Limb (tissue), 2 donors: ENCODE measurements around the gene MTMR12.
"Not testable (repeated sequence)": the region's sequence is repeated elsewhere in the genome, so short reads cannot be mapped to it uniquely, and the experiment has no call there.

ENCODE experiments used
- DNase-seq, 2 donors: peaks; one replicate each; pipeline ENCODE4 v3.0.0-alpha.2; 2016; ENCODE audit errors: extremely low spot score in 2 of 2

The MTMR12 gene

DNA sequence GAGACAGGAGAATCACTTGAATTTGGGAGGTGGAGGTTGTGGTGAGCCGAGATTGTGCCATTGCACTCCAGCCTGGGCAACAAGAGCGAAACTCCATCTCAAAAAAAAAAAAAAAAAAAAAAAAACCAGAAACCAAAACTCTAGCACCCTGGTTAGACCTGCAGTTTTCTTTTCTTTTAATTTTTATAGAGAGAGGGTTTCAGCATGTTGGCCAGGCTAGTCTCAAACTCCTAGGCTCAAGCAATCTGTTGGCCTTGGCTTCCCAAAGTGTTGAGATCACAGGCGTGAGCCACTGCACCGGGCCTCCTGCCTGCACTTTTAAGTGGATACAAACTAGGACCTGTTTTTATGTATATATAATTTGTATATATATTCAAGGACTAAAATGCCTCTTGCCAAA, 12.9 kb upstream of the MTMR12 start:
- no peak for DNase-seq

DNA sequence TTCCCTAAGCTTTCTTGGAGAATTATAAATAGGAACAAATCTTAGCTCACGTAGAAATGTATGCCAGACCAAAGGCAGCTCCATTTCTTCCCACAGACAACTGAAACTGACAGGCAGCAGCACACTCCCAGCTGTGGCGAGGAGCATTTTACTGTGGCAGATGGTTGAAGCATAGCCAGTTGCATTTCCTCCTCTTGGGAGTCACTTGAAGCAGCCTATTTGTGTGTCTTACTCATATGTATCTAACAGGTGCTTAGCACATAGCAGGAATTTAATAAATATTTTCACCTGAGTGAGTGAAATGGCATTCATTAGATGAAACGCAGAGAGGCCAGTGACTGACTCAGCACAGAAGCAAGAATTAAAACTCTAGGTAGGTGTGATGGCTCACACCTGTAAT, 12.3 kb upstream of the MTMR12 start:
- DNase-seq = peak in 1 of 2 donors; percentile 56

DNA sequence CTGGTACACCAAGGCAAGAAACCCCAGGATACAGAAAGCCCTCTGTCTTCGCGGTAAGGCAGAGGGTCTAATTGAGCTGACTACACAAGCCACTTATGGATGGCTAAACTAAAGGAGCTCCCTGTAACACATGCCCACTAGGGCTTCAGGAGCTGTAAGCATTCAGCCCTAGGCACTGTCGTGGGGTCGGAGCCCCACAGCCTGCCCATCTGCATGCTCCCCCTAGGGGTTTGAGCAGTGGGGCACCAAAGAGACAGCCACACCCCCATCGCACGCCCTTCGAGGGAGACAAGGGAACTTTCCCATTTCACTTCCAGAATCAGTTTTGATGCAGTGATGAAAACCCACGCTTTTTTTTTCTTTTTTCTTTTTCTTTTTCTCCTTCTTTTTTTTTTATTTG, 11.0 kb upstream of the MTMR12 start:
- no peak for DNase-seq

DNA sequence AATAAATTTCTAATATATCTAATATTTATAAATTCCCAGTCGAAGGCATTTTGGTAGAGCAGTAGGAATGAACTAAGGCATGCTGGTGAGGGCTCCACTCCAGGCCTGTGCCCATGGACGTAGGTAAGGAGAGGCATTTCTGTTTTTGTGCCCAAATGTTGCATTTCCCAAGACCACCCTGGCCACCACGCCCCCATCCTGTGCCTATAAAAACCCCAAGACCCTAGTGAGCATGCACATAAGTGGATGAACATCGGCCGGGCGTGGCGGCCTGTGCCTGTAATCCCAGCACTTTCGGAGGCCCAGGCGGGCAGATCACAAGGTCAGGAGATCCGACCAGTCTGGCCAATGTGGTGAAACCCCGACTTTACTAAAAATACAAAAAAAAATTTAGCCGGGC, 10.1 kb upstream of the MTMR12 start:
- DNase-seq = no peak

DNA sequence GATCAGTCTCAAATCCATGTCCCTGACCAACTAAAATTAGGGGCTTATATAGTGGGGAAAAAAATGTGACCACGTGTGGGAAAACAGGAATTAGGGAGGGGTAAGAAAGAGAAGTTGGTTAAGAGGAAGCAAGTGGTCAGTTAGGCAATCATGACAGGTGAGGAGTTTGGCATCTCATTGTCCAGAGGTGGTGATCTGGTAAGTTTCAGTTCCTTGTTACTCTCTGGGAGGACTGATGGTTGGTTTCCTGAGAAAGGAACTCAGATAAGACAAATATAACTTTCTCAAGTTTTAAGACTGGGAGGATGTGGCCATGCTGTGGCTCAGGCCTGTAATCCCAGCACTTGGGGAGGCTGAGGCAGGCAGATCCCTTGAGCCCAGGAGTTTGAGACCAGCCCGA, 9.0 kb upstream of the MTMR12 start:
- DNase-seq = not testable (repeated sequence)

DNA sequence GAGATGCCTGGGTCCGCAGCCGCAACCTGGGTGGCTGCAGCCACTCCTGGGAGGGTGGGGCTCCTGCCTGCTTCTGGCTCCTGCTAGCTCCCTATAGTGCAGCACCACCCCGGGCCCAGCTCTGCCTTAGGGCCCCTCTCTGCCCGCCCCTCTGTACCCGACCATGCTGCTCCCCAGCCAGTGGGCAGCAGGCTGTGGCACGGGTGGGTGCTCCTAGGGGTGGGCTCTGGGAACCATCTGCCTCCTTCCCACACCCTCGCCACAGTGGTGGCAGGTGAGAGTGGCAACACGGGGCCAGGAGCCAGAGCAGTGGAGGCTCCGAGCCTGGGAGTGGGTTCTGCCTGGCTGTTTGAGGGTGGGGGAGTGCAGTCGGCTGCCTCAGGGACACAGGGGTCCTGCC, 7.8 kb upstream of the MTMR12 start:
- no peak for DNase-seq

DNA sequence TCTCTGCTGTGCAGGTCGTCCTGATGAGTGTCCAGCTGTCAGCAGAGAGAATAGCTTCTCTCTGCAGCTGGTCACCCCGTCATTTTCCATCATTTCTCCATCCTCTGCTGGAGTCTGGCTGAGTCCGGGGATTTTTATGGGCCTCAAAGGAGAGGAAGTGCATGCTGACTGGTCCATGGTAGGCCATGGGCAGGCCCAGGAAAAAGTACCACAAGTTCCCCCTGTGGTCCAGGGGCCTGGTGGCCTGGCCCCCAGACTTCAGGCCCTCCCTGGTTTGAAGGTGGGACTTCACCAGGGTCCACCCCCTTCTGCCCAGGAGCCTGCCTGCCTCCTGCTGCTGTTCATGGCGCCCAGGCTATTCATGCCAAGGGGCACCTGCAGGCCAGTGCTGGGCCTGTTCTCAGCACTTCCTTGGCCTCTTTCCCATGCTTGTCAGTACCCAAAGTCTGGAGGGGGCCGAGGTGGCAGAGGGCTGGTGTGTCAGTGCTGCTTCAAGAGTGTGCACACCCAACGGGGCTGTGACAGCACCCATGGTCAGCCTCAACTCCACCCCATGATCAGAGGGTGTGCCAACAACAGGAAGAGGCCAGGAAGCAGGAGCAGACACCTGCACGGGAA, 7.3 kb upstream of the MTMR12 start:
- no peak for DNase-seq

DNA sequence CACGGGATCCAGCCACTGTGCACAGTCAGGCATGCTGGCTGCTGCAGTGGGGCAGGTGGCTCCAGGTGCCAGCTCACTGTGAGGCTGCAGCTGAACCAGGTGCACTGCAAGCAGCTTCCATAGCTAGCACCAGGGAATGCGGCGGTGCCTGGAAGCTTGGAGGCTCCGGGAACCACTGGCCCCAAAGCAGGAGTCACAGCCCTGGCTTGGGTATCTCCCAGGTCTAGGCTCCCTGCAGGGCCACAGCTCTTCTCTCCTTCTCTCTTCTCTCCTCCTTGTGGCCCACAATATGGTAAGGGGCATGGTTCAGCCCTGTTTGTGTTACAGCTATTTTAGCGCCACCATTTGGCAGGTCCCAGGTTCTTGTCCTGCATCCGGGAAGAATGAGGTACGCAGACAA, 6.7 kb upstream of the MTMR12 start:
- DNase-seq = no peak

DNA sequence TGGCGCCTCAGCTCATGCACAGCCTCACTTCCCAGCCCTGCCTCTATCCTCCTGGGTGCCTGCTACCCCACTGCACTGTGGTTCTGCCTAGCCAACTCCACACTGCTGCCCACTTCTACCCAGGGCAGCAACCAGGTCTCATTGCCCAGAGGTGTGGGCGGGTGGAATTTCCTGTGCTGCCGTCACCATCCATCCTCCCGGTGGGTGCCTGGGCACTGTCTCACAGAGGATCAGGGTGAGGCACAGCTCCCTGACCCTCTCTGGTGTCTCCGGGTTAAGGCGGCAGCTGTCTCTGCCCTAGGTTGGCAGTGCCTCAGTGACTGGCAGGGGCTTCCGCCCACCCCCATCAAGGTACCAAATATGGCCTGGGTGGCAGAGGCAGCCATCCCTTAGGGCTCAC, 4.3 kb upstream of the MTMR12 start:
- DNase-seq = no peak

DNA sequence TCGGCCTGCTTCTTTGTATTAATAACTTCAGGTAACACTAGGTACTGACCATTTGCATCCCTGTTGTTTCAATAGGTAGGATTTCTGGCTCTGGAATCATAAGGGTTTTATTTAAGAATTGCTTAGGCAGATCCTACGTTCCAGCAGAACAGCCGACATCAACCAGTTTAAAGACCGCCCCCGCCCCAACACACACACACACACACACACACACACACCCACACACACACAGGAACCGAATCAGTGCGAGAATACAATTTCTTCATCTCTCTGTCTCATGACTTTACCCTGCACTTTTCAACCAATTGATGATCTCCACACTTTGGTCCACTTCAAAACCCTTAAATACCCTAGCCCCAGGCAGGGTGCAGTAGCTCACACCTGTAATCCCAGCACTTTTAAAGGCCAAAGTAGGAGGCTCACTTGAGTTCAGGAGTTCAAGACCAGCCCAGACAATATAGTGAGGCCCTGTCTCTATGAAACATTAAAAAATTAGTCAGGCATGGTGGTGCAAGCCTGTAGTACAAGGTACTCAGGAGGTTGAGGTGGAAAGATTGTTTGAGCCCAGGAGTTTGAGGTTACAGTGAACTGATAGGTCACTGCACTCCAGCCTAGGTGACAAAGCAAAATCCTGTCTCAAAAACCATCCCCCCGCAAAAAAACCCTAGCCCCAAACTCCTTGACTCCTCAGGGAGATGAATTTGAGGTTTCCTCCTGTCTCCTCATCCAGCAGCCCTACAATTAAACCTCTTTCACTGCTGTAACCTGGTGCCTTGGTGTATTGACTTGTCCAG, 2.7 kb upstream of the MTMR12 start:
- DNase-seq = no peak

DNA sequence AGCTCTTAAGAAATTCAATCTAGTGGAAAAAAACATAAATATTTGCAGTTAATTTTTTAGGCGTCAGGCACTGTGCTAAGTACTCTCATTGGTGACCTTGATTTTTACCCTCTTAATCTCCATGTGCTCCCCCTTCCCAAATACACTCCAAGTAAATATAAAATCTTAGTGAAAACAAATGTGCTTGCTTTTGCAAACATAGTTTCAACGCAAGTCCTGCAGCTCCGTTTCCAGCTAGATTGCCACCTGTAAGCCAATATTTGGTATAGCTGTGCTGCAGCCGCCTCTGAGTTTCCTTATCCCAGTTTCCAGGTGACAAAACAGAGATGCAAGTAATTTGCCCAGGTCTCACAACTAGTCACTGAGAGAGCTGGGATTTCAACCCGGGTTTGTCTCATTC, 1.9 kb upstream of the MTMR12 start:
- DNase-seq = no peak

DNA sequence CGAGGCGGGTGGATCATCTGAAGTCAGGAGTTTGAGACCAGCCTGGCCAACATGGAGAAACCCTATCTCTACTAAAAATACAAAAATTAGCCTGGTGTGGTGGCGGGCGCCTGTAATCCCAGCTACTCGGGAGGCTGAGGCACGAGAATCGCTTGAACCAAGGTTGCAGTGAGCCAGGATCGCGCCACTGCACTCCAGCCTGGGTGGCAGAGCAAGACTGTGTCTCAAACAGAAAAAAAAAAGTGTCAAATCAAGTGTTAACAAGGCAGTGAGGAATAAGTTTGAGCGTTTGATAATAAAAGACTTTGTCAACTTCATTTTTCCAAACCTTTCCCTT, 1.4 kb upstream of the MTMR12 start:
- DNase-seq = not testable (repeated sequence)

DNA sequence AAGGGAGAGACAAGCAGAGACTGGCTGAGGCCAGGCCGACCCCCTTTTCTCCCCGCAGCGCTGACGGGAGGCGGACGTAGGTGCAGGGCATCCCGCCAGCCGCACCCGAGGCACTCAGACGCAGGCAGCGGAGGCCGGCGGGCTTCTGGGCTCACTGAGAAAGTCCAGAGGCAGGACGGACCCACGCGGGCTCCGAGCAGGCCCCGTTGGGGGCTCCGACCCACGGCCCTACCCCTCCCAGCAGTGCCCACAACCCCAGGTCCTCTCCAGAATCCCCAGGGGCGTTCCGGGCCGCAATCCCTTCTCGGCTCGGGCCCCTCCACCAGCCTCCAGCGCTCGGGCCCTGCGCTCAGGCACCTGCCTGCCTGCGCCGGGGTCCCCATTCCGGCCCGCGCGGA, 543 bp downstream of the MTMR12 start:
- DNase-seq = peak; percentile 36 to 81

DNA sequence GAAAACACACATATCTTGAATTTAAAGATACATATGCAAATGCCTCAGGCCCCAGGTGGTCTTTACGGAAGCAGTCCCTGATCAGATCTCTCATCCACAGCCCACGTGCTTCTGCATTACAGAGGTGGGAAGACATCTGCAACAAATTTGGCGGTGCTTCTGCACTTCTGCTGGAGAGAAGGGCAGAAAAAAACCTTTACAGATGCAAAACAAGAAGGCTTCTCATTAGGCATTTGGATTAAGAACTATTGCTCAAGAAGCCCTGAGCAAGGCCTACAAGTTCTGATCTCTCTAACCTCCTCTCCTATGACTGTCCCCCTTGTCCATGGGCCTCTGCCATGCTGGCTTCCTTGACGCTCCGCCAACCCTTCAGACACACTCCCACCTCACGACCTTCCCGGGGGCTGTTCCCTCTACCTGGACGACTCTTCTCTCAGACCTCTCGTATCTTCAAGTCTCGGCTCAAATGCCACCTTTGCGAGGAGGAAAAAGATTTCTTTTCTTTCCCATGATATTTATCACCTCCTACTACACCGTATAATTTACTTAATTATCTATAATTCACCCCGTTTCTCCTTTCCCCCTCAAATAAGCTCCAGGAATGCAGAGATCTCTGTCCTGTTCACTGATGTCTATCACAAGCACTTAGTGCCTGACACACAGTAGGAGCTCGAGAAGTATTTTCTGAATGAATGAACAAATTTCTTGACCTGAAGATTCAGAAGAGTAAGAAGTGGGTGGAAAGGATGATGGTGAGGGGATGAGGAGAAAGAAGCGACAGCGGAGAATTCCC, 1.1 kb downstream of the MTMR12 start:
- DNase-seq = no peak

DNA sequence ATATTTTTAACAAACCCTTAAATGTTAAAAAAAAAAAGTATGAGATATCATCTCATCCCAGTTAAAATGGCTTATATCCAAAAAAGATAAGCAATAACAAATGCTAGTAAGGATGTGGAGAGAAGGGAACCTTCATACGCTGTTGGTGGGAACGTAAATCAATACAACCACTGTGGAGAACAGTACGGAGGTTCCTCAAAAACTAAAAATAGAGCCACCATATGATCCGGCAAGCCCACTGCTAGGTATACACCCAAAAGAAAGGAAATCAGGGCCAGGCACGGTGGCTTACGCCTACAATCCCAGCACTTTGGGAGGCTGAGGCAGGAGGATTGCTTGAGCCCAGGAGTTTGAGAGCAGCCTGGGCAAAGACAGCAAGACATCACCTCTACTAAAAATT, 3.0 kb downstream of the MTMR12 start:
- DNase-seq = no peak

DNA sequence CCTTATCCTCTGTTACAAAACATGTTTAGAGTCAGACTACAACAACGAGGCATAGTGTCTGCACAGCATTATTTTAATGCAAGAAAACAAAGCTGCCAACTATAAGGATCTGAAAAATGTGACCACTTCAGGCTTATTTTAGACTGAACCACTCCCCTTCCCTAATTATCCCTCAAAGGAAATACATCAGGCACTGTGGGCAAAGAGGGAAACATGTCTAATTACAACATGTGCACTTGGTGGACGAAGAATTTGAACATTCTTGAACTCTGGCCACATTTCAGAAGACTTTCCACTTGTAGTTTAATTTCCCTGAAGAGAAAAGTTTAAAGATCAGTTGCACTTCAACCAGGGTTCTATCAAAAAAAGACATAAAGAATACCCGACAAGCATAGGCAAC, 3.8 kb downstream of the MTMR12 start:
- DNase-seq = no peak

DNA sequence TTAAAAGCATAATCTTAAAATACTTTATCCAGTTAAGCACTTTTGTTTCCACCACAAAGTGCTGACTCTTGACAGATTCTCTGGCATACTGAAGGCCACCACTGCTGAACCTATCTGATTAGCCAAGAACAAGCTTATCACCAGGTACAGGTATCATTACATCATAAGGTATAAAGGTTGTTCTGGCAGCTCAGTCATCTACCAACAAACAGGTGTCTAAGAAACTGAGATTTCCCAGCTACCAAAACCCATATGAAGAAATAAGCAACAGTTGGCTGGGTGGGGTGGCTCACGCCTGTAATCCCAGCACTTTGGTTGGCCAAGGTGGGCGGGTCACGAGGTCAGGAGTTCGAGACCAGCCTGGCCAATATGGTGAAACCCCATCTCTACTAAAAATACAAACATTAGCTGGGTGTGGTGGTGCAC, 5.0 kb downstream of the MTMR12 start:
- no peak for DNase-seq

DNA sequence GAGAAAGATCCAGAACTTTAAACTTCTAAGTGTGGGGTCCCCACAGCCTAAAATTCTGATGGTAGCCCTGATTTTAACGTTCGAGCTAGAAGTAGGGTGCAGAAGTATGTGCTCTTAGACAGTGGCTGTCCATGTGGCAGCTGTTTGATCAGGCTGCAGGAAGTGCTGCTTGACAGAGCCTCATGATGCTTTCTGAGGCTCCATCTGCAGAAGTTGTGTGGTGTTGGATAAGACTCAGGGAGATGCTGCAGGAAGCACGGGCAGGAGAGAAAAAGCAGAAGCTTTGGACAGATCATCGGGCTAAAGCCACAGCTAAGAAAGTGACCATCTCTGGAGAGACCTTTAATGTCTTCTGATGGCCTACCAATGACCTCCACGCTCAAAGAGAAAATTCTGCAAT, 8.1 kb downstream of the MTMR12 start:
- DNase-seq = no peak

DNA sequence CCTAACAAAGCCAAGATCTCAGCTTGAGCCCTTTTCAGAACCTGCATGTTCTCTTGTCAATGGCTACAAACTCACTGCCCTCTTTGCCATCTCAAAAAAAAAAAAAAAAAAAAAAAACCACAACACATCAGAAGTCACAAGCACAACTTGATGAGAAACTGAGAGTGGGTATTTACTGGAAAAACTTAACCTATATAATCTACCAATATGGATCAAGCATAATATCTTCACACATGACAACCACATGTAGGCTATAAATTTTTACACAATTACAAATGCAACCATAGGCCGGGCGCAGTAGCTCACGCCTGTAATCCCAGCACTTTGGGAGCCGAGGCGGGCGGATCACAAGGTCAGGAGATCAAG, 9.0 kb downstream of the MTMR12 start:
- DNase-seq = no peak

DNA sequence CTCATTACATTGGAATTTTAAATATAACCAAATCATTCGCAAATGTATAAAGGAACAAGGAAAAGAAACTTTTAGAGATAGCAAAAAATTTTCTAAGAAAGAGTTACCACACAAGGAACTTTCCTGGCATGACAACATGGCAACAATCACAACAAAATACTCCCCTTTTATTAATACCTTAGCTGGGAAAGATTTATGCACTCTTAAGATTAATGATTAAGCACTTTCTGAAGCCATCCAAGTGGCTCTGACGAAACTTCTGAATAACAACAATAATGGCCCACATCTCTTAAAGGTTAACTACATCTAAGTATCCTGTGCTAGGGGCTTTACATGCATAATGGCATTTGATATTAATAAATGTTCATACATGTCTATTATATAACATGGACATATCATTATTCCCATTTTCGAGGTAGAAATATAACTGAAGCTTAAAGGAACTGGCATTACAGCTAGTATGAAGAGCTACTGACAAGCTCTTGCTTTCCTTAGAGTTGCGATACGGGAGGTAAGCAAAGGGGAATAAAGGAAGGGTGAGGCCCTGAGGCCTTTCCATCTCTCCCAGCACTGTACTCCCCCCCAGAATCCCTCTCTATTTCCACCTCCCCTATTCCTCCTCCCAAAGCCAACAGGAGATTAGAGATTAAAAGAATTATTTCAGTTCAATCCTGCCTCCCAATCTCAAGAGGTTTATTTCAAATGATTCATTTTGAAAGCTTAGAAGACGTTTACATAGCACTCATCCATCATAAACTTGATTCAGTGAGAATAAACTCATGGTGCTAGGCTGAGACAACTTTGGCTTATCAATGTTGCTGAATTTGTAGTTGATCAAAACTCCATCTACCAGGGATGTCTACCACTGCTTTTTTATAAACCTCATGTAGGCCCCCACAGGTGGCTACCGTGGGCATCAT, 9.6 kb downstream of the MTMR12 start:
- no peak for DNase-seq

DNA sequence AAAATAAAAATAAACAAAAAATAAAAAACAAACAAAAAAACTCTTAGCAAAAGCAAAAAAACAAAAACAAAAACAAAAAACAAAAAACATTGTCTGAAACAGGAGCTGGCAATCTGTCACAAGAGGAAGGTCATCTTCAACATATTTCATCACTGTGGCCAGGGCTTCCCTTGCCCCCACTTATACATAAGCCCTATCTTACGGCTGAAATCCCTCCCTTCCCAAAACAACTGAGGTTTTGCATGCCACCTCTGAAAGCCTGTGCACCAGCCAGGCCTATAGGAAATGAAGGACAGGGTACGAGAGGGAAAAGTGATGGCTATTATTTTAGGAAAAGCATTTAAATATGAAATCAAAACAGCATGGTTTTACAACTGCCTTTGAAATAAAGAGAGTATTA, 10.8 kb downstream of the MTMR12 start:
- no peak for DNase-seq
